ENCODE results near the gene CLBA1. TPM values are rescaled to one million over a fixed set of nuclear protein-coding genes. Genes with fewer than 3 reads are reported as not detected.

CLBA1 gene
- total and polyA plus RNA-seq, 12 donors: 6.3 to 22.5 (median 9.5) TPM

GRCh38 chr14:105022276-105022670 lies 36.7 kb downstream of the CLBA1 start:
- TF ChIP-seq CTCF (IDR thresholded peaks at IDR 0.05) (no peak), POLR2A (IDR thresholded peaks at IDR 0.05) (no peak)
- H3K27ac ChIP-seq: peak overlapping the region in 1 of 5 donors; percentile 66
- 63 to 78% (median 75%) methylated on average over 2 of the region's 2 CpGs for WGBS, 4 donors
- H3K4me1 ChIP-seq (replicated peaks in 1 of 2): peaks cover 22 to 39% of the 10 kb centered on the region in 2 donors
- no peaks in the 10 kb centered on the region for H3K36me3 ChIP-seq (replicated peaks in 1 of 2)
- H3K9me3 ChIP-seq (replicated peaks in 1 of 3): no peaks in the 10 kb centered on the region
- H3K4me3 ChIP-seq: peak overlapping the region in 1 of 4 donors; percentile 92
- no peaks in the 10 kb centered on the region for H3K27me3 ChIP-seq
- intact Hi-C loops (cut with DNase I): no loop called here
- DNase-seq: no peak

- H3K27me3 ChIP-seq: no peaks in the 10 kb centered on the region
- TF ChIP-seq CTCF (IDR thresholded peaks at IDR 0.05) (no peak), POLR2A (IDR thresholded peaks at IDR 0.05) (no peak)
- no peaks in the 10 kb centered on the region for H3K9me3 ChIP-seq (replicated peaks in 1 of 3)
- H3K27ac ChIP-seq: peak overlapping the region in 3 of 5 donors; percentile 62 to 76 (median 65)
- 75 to 79% (median 76%) methylated on average over 11 of the region's 11 CpGs for WGBS, 4 donors
- no peaks in the 10 kb centered on the region for H3K36me3 ChIP-seq (replicated peaks in 1 of 2)
- H3K4me1 ChIP-seq (replicated peaks in 1 of 2): peaks cover 22 to 39% of the 10 kb centered on the region in 2 donors
- no peak for DNase-seq
- intact Hi-C loops (cut with DNase I): no loop called here
- H3K4me3 ChIP-seq: no peak overlapping the region
These were observed 37.6 kb downstream of the CLBA1 start for GRCh38 chr14:105023144-105023543.

- intact Hi-C loops (cut with DNase I): no loop called here
- no peaks in the 10 kb centered on the region for H3K9me3 ChIP-seq (replicated peaks in 1 of 3)
- H3K27me3 ChIP-seq: no peaks in the 10 kb centered on the region
- DNase-seq: peak in 1 of 7 donors; percentile 29
- no peaks in the 10 kb centered on the region for H3K36me3 ChIP-seq (replicated peaks in 1 of 2)
- TF ChIP-seq CTCF (IDR thresholded peaks at IDR 0.05) (no peak), POLR2A (IDR thresholded peaks at IDR 0.05) (no peak)
- H3K27ac ChIP-seq: peak overlapping the region; percentile 52 to 83 (median 76)
- H3K4me1 ChIP-seq (replicated peaks in 1 of 2): peaks cover 22 to 39% of the 10 kb centered on the region in 2 donors
- no peak overlapping the region for H3K4me3 ChIP-seq
- 45 to 54% (median 49%) methylated on average over 4 of the region's 4 CpGs for WGBS, 4 donors
These were observed 38.3 kb downstream of the CLBA1 start for GRCh38 chr14:105023791-105024480.

GRCh38 chr14:105025429-105025828 lies 39.8 kb downstream of the CLBA1 start:
- Histone ChIP-seq H3K27ac (peak overlapping the region in 2 of 5 donors; percentile 65 to 83), H3K27me3 (no peaks in the 10 kb centered on the region), H3K4me3 (no peak overlapping the region), H3K4me1 (replicated peaks in 1 of 2) (peaks cover 15 to 25% of the 10 kb centered on the region in 2 donors), H3K36me3 (replicated peaks in 1 of 2) (no peaks in the 10 kb centered on the region), H3K9me3 (replicated peaks in 1 of 3) (no peaks in the 10 kb centered on the region)
- intact Hi-C loops (cut with DNase I): loop anchor here in 1 of 2 donors (5.0 kb wide), 1 partner anchor 43 kb away; no protein-coding TSS in a partner anchor
- WGBS, 4 donors: 63 to 94% (median 80%) methylated on average over 3 to 6 of the region's 6 CpGs
- TF ChIP-seq CTCF (IDR thresholded peaks at IDR 0.05): no peak
- TF ChIP-seq POLR2A (IDR thresholded peaks at IDR 0.05): no peak
- DNase-seq: no peak
